Upper lobe of right lung (tissue), 1 donor: ENCODE results near the gene TFAP2B. TPM values are rescaled to one million over a fixed set of nuclear protein-coding genes. Genes with fewer than 3 reads are reported as not detected.

ENCODE experiments used
- ATAC-seq: fragments of 200-7000 bp; cut with Tn5 transposase; one replicate; pipeline ENCODE4 v1.9.1; 2020; ENCODE audit warnings: mild to moderate bottlenecking, moderate library complexity
- DNase-seq: peaks from one replicate; pipeline ENCODE4 v3.0.0-alpha.2; 2020
- H3K27ac ChIP-seq: fragments of 200-600 bp; one replicate; pipeline ENCODE4 v1.8.0; 2022
- H3K27me3 ChIP-seq: fragments of 200-600 bp; one replicate; pipeline ENCODE4 v1.8.0; 2022; ENCODE audit warnings: mild to moderate bottlenecking
- H3K36me3 ChIP-seq: fragments of 200-600 bp; one replicate; pipeline ENCODE4 v1.8.0; 2022
- H3K4me1 ChIP-seq: fragments of 200-600 bp; one replicate; pipeline ENCODE4 v1.8.0; 2022
- H3K4me3 ChIP-seq: fragments of 200-600 bp; one replicate; pipeline ENCODE4 v1.8.0; 2022; ENCODE audit warnings: mild to moderate bottlenecking
- H3K9me3 ChIP-seq: fragments of 200-600 bp; one replicate; pipeline ENCODE4 v1.8.0; 2022
- intact Hi-C: fragments of 100-400 bp; cut with DNase I; formaldehyde crosslinking; loops from one replicate; pipeline ENCODE4 v1.11.0; 2022
- total RNA-seq: library from RNA; stranded (reverse); fragmentation: NEBNext Ultra II Directional; extraction: Animal tissue kit (Norgen Biotek cat#: 25700); gene quantifications from one replicate; pipeline ENCODE4 v1.2.1, GENCODE V29; 2021
- TF ChIP-seq, protein P1 (sequence below): fragments of 200-600 bp; IDR thresholded peaks from one replicate; pipeline ENCODE4 v1.8.0; 2022; ENCODE audit warnings: antibody characterized with exemption
- donor health status: DM: no; HTN: yes; CAD: no; lungs with severe emphysema.

The TFAP2B gene
- total RNA-seq, 1 donor from 2014 or later = not detected

GRCh38 chr6:50831186-50831585 lies 12.5 kb downstream of the TFAP2B start:
- no peaks in the 10 kb centered on the region for H3K9me3 ChIP-seq
- no peak overlapping the region for H3K4me3 ChIP-seq
- H3K27me3 ChIP-seq = peaks cover 72% of the 10 kb centered on the region
- no peak overlapping the region for H3K27ac ChIP-seq
- intact Hi-C loops = no loop called here
- H3K36me3 ChIP-seq = no peaks in the 10 kb centered on the region
- ATAC-seq (no peak), DNase-seq (no peak)
- H3K4me1 ChIP-seq = no peaks in the 10 kb centered on the region
- TF ChIP-seq, protein P1, sequence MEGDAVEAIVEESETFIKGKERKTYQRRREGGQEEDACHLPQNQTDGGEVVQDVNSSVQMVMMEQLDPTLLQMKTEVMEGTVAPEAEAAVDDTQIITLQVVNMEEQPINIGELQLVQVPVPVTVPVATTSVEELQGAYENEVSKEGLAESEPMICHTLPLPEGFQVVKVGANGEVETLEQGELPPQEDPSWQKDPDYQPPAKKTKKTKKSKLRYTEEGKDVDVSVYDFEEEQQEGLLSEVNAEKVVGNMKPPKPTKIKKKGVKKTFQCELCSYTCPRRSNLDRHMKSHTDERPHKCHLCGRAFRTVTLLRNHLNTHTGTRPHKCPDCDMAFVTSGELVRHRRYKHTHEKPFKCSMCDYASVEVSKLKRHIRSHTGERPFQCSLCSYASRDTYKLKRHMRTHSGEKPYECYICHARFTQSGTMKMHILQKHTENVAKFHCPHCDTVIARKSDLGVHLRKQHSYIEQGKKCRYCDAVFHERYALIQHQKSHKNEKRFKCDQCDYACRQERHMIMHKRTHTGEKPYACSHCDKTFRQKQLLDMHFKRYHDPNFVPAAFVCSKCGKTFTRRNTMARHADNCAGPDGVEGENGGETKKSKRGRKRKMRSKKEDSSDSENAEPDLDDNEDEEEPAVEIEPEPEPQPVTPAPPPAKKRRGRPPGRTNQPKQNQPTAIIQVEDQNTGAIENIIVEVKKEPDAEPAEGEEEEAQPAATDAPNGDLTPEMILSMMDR = no peak

DNA sequence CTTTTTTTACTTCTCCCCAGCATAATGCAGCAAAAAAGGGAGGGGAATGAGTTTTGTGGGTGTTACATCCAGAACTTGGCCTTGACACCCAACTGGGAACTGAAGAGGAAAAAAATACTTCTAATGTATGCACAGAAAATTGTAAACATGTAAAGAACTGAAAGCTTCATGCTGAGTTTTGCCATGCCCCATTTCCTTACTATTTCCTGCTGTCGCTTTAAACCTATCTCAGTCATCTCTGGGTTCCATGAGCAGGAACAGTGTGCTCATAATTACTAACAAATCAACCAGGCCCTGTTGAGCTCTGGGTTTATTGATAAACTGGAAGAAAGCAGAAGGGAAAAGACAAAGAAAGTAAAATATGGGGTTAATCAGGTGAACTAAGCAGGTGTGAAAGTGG lies 14.2 kb downstream of the TFAP2B start:
- Histone ChIP-seq H3K4me1 (no peaks in the 10 kb centered on the region), H3K36me3 (no peaks in the 10 kb centered on the region), H3K27me3 (peaks cover 71% of the 10 kb centered on the region), H3K27ac (no peak overlapping the region), H3K9me3 (no peaks in the 10 kb centered on the region), H3K4me3 (no peak overlapping the region)
- ATAC-seq = no peak
- intact Hi-C loops = no loop called here
- DNase-seq = no peak
- TF ChIP-seq, protein P1 = no peak

- H3K27me3 ChIP-seq = peaks cover 69% of the 10 kb centered on the region
- no peaks in the 10 kb centered on the region for H3K9me3 ChIP-seq
- H3K4me1 ChIP-seq = no peaks in the 10 kb centered on the region
- DNase-seq = no peak
- no peaks in the 10 kb centered on the region for H3K36me3 ChIP-seq
- ATAC-seq = no peak
- no peak overlapping the region for H3K4me3 ChIP-seq
- H3K27ac ChIP-seq = no peak overlapping the region
- intact Hi-C loops = no loop called here
- TF ChIP-seq, protein P1 = no peak
Observed at GRCh38 chr6:50834929-50835410, 16.3 kb downstream of the TFAP2B start.

DNA sequence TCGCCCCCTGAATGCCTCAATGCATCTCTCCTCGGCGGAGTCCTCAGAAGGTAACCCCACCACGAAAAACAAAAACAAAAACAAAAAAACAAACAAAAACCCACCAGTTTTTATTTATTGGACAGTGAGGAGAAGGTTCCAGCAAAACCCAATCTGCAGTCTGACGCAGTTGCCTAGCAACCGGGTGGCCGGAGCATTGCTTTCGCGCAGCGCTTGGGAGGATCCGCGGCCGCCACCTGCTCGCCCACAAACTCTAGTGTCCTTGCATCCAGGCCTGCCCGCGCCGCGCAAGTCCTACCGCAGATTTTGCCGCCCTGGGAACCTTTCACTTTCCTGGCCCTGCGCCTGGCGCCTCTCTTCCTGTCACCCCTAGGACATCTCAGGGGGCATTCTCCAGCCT lies 17.6 kb downstream of the TFAP2B start:
- intact Hi-C loops = no loop called here
- TF ChIP-seq, protein P1 = no peak
- Histone ChIP-seq H3K4me3 (no peak overlapping the region), H3K4me1 (no peaks in the 10 kb centered on the region), H3K36me3 (no peaks in the 10 kb centered on the region), H3K27me3 (peaks cover 74% of the 10 kb centered on the region), H3K27ac (no peak overlapping the region), H3K9me3 (no peaks in the 10 kb centered on the region)
- no peak for DNase-seq
- ATAC-seq = no peak

GRCh38 chr6:50837589-50838445 lies 19.1 kb downstream of the TFAP2B start:
- ATAC-seq (no peak), DNase-seq (no peak)
- TF ChIP-seq, protein P1 = no peak
- Histone ChIP-seq H3K4me3 (no peak overlapping the region), H3K27ac (no peak overlapping the region), H3K36me3 (no peaks in the 10 kb centered on the region), H3K9me3 (no peaks in the 10 kb centered on the region), H3K27me3 (peaks cover 89% of the 10 kb centered on the region), H3K4me1 (no peaks in the 10 kb centered on the region)
- intact Hi-C loops = no loop called here
